Astrocyte (in vitro differentiated cells and primary cell): ENCODE data around the gene MCTP1.

Source experiments
- CTCF ChIP-seq: IDR thresholded peaks from 2 replicates; pipeline ENCODE4 v1.5.1; 2011; ENCODE audit warnings: low read depth, mild to moderate bottlenecking, inconsistent platforms, low read length, moderate library complexity; ENCODE audit not compliant: insufficient read depth
- EZH2 ChIP-seq: IDR thresholded peaks from 2 replicates; pipeline ENCODE4 v1.6.1; 2012; ENCODE audit warnings: mild to moderate bottlenecking, low read length, inconsistent platforms; ENCODE audit not compliant: insufficient read depth

GRCh38 chr5:95261437-95262175 is 23.3 kb downstream of the MCTP1 start:
- TF ChIP-seq CTCF = peak; percentile 51
- no peak for TF ChIP-seq EZH2
